GM10847 (cell line): ENCODE measurements around the gene KLK14.

Source experiments
- POLR2A ChIP-seq: IDR thresholded peaks from 2 replicates; pipeline ENCODE4 v1.6.1; 2011; ENCODE audit not compliant: insufficient read length; ENCODE audit errors: extremely low read depth

Gene KLK14, protein sequence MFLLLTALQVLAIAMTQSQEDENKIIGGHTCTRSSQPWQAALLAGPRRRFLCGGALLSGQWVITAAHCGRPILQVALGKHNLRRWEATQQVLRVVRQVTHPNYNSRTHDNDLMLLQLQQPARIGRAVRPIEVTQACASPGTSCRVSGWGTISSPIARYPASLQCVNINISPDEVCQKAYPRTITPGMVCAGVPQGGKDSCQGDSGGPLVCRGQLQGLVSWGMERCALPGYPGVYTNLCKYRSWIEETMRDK

DNA sequence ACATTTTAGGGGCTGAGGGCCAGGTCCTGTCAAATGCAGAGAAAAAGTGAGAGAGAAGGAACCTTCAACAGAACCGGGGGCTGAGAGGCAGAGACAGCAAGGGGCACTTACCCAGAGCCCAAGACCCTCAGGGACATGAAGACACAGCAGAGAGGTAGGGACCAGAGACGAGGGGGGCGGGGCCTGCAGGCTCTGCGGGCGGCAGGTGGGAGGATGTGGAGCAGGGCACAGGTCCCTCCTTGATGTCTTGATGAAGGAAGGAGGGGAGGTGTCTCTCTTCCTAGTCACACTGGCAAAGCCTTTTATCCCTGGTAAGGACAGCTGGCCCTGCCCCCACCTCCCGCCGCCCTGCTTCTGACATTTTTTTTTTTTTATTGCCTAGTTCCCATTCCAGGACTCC, at the start of gene KLK14:
Gene KLK14, minus strand, starts transcription at position 277 of the 400 bp plus-strand sequence. Its CDS starts 273 bp downstream, at position 4.
- TF ChIP-seq POLR2A, result no peak

DNA sequence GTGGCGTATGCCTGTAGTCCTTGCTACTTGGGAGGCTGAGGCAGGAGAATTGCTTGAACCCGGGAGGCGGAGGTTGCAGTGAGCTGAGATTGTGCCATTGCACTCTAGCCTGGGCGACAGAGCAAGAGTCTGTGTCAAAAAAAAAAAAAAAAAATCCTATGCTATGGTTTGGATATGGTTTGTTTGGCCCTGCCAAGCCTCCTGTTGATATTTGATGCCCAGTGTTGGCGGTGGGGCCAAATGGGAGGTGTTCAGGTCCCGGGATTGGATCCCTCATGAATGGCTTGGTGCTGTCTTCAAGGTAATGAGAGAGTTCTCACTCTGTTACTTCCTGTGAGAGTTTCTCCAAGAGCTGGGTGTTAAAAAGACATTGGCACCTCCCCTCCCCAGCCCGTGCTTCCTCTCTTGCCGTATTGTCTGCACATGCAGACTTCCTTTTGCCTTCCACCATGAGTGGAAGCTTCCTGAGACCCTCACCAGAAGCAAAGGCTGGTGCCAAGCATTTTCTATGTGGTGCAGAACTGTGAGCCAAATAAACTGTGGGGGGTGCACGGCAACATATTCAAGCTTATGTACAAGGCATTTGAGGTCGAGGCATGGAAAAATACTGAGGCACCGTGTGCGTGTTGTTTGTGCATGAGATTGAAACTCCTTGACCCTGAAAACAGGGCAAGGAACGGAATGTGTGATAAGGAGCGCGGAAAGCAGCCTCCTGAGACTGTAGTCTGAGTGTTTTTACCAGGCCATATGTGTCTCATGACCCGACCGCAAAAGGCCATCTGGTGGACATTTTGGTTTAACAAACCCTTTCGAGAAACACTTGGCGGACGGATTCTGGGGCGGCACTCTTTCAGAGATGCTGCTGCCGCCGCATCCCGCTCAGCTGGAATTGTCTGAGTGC, 49.3 kb upstream of the KLK14 start:
- TF ChIP-seq POLR2A, result no peak

DNA sequence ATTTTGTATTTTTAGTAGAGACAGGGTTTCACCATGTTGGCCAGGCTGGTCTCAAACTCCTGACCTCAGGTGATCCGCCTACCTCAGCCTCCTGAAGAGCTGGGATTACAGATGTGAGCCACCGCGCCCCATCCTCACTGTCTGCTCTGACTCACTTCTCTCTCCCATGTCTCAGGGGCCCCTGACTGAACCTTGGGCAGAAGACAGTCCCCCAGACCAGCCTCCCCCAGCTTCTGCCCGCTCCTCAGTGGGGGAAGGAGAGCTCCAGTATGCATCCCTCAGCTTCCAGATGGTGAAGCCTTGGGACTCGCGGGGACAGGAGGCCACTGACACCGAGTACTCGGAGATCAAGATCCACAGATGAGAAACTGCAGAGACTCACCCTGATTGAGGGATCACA, 47.0 kb upstream of the KLK14 start:
- no peak for TF ChIP-seq POLR2A

DNA sequence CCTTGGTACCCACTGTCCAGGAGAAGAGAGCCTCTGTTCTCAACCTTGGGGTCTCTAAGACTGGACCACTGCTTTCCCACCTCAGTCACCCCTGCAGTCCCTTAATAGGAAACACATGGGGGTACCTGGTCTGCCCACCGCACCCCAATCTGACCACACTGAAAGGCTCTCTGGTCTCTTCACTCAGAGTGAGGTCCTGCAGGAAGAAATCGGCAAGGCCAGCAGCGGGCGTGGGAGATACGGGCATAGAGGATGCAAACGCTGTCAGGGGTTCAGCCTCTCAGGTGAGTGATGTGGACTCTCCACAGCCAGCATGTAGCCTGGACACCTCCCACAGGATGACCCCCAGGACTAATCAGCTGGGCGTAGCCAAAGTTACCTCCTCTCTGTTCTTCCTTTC, 45.5 kb upstream of the KLK14 start:
- TF ChIP-seq POLR2A, result no peak

DNA sequence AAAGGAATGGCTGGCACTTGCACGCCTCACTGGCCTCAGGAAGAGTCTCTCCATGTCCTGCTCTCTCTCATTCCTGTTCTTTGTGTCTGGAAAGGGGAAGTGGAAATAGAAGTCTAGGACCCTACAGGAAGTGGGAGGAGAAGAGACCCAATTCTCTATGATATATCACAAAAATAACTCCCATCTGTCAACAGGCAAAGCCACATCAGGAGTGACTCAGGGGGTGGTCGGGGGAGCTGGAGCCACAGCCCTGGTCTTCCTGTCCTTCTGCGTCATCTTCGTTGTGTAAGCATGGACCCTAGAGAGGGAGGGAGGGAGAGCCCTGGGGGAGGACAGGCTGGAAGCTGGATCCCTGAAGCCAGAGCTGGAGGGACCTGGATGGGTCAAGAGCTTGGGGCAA, 45.1 kb upstream of the KLK14 start:
- no peak for TF ChIP-seq POLR2A

DNA sequence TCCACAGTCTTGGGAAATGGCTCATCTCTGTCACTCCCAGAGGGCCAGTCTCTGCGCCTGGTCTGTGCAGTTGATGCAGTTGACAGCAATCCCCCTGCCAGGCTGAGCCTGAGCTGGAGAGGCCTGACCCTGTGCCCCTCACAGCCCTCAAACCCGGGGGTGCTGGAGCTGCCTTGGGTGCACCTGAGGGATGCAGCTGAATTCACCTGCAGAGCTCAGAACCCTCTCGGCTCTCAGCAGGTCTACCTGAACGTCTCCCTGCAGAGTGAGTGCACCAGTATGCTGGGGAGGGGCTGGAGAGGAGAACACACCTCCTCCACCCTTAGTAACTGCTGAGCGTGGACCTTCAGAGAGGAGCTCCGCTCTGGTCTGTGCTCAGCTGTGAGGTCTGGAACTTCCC, 44.3 kb upstream of the KLK14 start:
- no peak for TF ChIP-seq POLR2A

DNA sequence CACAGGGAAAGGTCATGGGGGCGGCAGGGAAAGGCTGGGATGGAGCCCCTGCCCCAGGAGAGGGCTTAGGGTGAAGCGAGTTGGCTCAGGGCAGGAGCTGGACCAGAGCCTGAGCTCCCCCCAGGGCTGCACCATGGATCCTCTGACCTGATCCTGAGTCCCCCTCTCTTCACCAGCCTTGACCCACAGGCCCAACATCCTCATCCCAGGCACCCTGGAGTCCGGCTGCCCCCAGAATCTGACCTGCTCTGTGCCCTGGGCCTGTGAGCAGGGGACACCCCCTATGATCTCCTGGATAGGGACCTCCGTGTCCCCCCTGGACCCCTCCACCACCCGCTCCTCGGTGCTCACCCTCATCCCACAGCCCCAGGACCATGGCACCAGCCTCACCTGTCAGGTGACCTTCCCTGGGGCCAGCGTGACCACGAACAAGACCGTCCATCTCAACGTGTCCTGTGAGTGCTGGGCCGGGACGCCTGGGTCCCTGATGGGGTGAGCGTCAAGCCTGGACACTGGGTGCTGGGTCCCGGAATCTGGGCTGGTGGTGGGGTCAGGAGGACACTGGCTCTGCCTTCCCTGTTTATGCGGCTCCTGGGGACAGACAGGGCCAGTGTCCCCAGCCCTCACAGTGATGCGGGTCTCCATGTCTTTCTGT, 42.9 kb upstream of the KLK14 start:
- no peak for TF ChIP-seq POLR2A

DNA sequence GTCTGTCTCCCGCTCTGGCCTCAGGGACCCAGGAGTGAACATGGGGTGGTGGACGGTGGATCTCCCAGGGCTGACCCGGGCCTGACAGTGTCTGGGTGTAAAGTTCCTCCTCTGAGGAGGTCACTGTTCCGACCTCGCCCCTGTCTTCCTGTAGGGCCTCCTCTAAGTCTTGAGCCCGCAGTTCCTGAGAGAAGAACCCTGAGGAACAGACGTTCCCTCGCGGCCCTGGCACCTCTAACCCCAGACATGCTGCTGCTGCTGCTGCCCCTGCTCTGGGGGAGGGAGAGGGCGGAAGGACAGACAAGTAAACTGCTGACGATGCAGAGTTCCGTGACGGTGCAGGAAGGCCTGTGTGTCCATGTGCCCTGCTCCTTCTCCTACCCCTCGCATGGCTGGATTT, 42.0 kb upstream of the KLK14 start, which contains the start of gene SIGLEC9:
Gene SIGLEC9, plus strand, starts transcription at position 178 of the 400 bp plus-strand sequence. Its CDS starts 69 bp downstream, at position 247.
- TF ChIP-seq POLR2A, result no peak

DNA sequence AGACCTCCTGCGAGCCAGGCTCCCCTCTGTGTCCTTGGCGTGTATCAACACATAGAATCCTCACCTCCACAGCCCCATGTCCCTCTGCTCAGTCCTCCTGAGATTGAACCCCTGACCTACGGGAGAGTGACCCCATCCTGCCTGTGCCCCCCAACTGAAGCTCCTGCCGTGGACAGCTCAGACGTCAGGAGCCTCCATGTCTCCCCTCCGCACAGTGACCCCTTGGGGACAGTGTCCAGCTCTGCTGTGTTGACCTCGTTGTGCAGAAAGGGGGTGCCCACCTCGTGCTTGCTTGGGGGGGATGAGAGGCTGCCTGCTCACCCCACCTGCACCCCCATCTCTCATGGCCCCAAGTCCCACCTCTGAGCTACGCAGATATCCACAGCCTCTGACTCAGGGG, 41.5 kb upstream of the KLK14 start:
- no peak for TF ChIP-seq POLR2A

DNA sequence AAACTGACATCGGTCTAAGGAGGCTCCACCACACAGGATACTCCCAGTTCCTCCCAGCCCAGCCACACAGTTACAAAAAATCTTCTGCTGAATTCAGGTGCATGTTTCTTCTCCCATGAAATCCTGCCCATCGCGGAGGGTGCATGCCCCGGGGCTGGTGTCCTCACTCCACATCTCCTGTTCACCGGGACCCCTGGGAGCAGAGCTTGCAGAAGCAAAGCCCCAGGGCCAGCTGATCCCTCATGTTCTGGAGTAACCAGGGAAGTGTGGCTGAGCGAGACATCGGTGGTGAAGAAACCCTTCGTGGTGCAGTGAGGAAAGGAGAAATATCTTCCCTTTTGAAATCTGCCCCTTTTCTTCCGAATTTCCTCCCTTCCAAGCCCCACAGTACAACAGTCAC, 41.1 kb upstream of the KLK14 start:
- no peak for TF ChIP-seq POLR2A

DNA sequence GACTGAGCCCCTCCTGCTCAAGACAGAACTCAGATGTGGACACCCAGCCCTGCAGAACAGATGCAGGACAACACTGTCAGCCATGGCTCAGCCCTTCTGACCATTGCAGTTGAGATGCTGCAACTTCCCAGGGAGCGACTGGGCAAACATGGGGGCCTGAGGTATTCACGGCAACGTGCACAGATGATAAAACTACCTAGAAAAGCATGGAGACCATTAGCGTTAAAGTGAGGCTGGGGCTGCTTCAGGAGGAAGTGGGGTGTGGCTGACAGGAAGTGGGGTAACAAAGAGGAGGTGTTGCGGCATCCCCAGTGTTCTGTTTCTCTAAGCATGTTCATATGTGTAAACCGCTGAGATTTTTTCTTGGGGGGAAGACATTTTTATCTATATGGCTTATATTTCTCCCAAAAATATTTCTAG, 40.7 kb upstream of the KLK14 start:
- TF ChIP-seq POLR2A, result no peak

DNA sequence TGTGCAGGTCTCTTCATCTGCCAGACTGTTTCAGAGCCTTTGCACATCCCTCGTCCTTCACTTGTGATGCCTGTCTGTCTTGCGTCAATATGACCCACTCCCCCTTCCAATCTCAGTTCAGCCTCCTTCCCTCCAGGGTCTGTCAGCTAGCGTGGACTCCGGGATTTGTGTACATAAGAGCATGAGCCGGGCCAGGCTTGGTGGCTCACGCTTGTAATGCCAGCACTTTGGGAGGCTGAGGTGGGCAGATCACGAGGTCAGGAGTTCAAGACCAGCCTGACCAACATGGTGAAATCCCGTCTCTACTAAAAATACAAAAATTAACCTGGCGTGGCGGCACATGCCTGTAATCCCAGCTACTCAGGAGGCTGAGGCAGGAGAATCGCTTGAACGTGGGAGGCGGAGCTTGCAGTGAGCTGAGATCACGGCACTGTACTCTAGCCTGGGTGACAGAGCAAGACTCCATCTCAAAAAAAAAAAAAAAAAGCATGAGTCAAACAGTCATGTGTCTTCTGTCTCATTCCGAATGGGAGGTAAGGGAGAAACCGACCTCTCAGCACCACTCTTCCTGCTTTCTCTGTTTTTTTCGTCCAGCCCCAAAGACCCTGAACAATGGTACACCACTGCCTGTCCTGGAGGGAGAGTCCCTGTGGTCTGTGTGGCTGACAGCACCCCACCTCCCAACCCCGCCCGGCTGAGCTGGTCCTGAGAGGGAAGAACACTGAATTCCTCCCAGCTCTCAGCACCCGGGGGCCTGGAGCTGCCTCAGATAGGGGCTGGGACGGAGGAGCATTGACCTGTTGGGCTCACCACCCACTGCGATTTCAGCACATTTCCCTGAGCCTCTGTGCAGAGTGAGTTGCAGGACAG, 39.7 kb upstream of the KLK14 start:
- no peak for TF ChIP-seq POLR2A

DNA sequence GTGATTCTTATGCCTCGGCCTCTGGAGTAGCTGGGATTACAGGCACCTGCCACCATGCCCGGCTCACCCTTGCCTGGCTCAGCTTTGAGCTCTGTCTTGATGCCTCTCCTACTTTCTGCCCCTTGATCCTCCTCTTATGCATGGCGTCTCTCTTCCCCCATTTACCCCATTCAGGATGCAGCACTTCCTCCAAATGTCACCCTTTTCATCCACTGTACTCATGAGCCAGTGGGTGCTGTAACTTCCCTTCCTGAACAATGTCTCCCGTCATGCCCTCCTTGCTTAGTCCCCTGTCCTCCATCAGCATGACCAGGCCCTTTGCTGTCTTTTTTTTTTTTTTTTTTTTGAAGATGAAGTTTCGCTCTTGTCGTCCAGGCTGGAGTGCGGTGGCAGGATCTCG, 38.6 kb upstream of the KLK14 start:
- no peak for TF ChIP-seq POLR2A

DNA sequence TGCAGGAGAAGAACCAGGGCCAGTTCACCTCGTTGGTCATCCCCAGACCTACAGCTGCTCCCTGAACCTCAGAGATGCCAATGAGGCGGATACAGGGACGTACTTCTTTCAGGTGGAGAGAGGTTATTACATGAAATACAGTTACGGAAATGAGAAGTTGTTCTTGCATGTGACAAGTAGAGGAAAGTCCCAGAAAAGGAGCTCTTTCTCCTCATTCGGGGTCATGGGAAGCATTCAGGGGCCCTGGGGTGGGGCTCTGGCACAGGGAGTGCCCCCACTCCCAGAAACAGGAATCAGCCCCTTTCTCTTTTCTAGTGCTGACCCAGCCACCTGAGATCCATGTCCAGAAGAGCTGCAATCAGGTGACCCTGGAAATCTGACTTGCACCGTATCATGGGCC, 37.5 kb upstream of the KLK14 start:
- no peak for TF ChIP-seq POLR2A

DNA sequence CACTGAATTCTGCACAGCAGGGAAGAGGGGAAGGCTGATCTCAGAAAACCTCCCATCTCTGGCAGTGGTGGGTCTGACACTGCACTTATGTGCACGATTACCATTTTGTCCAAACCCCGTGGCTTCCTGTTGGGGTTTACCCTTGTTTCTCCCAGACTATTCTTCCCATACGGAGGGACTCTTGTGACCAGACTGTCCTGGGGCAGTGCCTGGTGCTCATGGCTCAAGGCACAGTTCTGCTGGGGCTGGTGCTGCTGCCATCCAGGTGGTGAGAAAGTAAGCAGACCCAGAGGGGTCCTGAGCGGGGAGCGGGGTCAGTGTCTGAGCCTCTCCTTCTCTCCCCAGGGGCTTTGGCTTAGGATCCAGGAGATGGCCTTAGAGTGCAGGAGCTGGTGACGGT, 36.9 kb upstream of the KLK14 start:
- no peak for TF ChIP-seq POLR2A
